ENCODE data around the gene FAM174C. TPM values are rescaled to one million over a fixed set of nuclear protein-coding genes. Genes with fewer than 3 reads are reported as not detected.

Gene FAM174C
- total RNA-seq, 1 experiment from 2014 or later = 59.4 TPM

DNA sequence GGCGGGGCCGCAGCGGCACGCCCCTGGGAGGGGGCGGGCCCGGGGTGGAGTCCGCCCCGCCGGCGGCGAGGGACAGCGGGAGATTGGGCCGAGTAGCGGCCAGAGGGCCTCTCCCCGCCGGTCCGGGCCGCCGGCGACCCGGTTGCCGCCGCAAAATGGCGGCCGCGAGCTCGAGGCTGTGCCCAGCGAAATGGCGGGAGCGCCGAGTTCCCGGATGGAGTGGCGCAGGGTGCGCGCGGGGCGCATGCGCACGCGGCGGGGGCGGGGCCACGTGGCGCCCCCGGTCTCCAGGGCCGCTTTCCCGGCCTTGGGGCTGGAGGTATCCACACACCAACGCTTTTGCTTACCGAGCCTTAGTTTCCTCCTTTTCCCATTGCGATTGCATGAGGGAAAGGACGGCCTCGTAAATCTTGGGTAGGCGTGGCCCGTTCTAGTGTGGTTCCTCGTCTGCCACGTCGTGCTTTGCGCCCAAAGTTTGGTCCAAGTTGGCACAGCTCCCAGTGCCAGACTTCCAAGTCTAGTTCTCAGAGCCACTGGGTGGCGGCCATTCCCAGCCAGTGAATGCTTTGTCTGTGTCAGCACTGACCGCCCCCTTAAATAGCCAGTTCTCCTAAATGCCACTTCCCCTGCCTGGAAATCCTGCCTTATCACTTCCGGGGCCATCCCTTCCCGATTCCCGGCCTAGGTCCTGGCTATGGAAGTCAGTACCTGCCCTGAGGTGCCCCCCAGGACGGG lies 5.7 kb upstream of the FAM174C start (continued):
- TF ChIP-seq CREB1 (CRISPR knock-in tag; IDR thresholded peaks at IDR 0.05) (no peak), ZNF138 (CRISPR knock-in tag; conservative IDR thresholded peaks at IDR 0.05) (no peak), HMGXB4 (CRISPR knock-in tag; IDR thresholded peaks at IDR 0.05) (peak; percentile 60; the same call in 1 of the 2 replicates), IRF1 (CRISPR knock-in tag; IDR thresholded peaks at IDR 0.05) (no peak), ZSCAN18 (CRISPR knock-in tag; IDR thresholded peaks at IDR 0.05) (no peak), KAT7 (CRISPR knock-in tag; IDR thresholded peaks at IDR 0.05; ENCODE audit: borderline replicate concordance) (no peak), ARID4B (CRISPR knock-in tag; IDR thresholded peaks at IDR 0.05; ENCODE audit: borderline replicate concordance) (no peak; the same call in 1 of the 2 replicates), ATF1 (CRISPR knock-in tag; IDR thresholded peaks at IDR 0.05) (peak; percentile 95), E2F1 (CRISPR knock-in tag; IDR thresholded peaks at IDR 0.05) (no peak), MAX (CRISPR knock-in tag; IDR thresholded peaks at IDR 0.05) (peak; percentile 71; the same call in 1 of the 2 replicates), ZBTB21 (CRISPR knock-in tag; IDR thresholded peaks at IDR 0.05; ENCODE audit: borderline replicate concordance) (no peak), ERG (CRISPR knock-in tag; IDR thresholded peaks at IDR 0.05) (peak; percentile 67; the same call in 1 of the 2 replicates), TP53 (CRISPR knock-in tag; IDR thresholded peaks at IDR 0.05) (no peak), TCF7 (CRISPR knock-in tag; IDR thresholded peaks at IDR 0.05; ENCODE audit: low read depth) (no peak)
- TF ChIP-seq, protein P1, sequence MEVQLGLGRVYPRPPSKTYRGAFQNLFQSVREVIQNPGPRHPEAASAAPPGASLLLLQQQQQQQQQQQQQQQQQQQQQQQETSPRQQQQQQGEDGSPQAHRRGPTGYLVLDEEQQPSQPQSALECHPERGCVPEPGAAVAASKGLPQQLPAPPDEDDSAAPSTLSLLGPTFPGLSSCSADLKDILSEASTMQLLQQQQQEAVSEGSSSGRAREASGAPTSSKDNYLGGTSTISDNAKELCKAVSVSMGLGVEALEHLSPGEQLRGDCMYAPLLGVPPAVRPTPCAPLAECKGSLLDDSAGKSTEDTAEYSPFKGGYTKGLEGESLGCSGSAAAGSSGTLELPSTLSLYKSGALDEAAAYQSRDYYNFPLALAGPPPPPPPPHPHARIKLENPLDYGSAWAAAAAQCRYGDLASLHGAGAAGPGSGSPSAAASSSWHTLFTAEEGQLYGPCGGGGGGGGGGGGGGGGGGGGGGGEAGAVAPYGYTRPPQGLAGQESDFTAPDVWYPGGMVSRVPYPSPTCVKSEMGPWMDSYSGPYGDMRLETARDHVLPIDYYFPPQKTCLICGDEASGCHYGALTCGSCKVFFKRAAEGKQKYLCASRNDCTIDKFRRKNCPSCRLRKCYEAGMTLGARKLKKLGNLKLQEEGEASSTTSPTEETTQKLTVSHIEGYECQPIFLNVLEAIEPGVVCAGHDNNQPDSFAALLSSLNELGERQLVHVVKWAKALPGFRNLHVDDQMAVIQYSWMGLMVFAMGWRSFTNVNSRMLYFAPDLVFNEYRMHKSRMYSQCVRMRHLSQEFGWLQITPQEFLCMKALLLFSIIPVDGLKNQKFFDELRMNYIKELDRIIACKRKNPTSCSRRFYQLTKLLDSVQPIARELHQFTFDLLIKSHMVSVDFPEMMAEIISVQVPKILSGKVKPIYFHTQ (CRISPR knock-in tag; IDR thresholded peaks at IDR 0.05) = no peak
- TF ChIP-seq, protein P2, sequence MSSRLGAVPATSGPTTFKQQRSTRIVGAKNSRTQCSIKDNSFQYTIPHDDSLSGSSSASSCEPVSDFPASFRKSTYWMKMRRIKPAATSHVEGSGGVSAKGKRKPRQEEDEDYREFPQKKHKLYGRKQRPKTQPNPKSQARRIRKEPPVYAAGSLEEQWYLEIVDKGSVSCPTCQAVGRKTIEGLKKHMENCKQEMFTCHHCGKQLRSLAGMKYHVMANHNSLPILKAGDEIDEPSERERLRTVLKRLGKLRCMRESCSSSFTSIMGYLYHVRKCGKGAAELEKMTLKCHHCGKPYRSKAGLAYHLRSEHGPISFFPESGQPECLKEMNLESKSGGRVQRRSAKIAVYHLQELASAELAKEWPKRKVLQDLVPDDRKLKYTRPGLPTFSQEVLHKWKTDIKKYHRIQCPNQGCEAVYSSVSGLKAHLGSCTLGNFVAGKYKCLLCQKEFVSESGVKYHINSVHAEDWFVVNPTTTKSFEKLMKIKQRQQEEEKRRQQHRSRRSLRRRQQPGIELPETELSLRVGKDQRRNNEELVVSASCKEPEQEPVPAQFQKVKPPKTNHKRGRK (CRISPR knock-in tag; IDR thresholded peaks at IDR 0.05; ENCODE audit: borderline replicate concordance) = no peak
- TF ChIP-seq, protein P3, sequence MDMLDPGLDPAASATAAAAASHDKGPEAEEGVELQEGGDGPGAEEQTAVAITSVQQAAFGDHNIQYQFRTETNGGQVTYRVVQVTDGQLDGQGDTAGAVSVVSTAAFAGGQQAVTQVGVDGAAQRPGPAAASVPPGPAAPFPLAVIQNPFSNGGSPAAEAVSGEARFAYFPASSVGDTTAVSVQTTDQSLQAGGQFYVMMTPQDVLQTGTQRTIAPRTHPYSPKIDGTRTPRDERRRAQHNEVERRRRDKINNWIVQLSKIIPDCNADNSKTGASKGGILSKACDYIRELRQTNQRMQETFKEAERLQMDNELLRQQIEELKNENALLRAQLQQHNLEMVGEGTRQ (CRISPR knock-in tag; IDR thresholded peaks at IDR 0.05) = peak; percentile 91
- TF ChIP-seq, protein P4, sequence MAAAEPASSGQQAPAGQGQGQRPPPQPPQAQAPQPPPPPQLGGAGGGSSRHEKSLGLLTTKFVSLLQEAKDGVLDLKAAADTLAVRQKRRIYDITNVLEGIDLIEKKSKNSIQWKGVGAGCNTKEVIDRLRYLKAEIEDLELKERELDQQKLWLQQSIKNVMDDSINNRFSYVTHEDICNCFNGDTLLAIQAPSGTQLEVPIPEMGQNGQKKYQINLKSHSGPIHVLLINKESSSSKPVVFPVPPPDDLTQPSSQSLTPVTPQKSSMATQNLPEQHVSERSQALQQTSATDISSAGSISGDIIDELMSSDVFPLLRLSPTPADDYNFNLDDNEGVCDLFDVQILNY (CRISPR knock-in tag; IDR thresholded peaks at IDR 0.05) = peak; percentile 94

All from WTC11 (cell line).